Lung (tissue), 12 donors: ENCODE measurements around the gene CCT6B. TPM values are rescaled to one million over a fixed set of nuclear protein-coding genes. Genes with fewer than 3 reads are reported as not detected.
A peak's percentile ranks its signal among the peaks of the same experiment; 100 is the strongest.

Experiments used
- ATAC-seq: fragments of 200-7000 bp; cut with Tn5 transposase; one replicate; pipeline ENCODE4 v1.9.1; 2020; ENCODE audit warnings: moderate number of reproducible peaks; ENCODE audit not compliant: insufficient read depth, low FRiP score
- DNase-seq, 3 donors: peaks; one replicate each; pipeline ENCODE4 v3.0.0-alpha.2; 2013 to 2017
- H3K27ac ChIP-seq, 2 donors: one replicate each; pipeline ENCODE4 v1.5.1; 2013; ENCODE audit warnings: mild to moderate bottlenecking in 2 of 2, moderate library complexity in 2 of 2, control low read depth in 1 of 2, inconsistent platforms in 1 of 2, low read depth in 1 of 2, low read length in 1 of 2
- H3K27me3 ChIP-seq, 3 donors: one replicate each; pipeline ENCODE4 v1.5.1; 2013; ENCODE audit warnings: low read length in 2 of 3; ENCODE audit not compliant: control insufficient read depth in 3 of 3, insufficient read depth in 3 of 3
- H3K36me3 ChIP-seq, 4 donors: one replicate each; pipeline ENCODE4 v1.5.1; 2013; ENCODE audit warnings: low read length in 4 of 4, mild to moderate bottlenecking in 1 of 4, moderate library complexity in 1 of 4; ENCODE audit not compliant: control insufficient read depth in 4 of 4, insufficient read depth in 4 of 4
- H3K4me1 ChIP-seq, 5 donors: one replicate each; pipeline ENCODE4 v1.5.1; 2013; ENCODE audit warnings: low read length in 5 of 5, mild to moderate bottlenecking in 2 of 5, moderate library complexity in 1 of 5; ENCODE audit not compliant: control insufficient read depth in 5 of 5, insufficient read depth in 5 of 5
- H3K4me3 ChIP-seq: one replicate; pipeline ENCODE4 v1.5.1; 2013; ENCODE audit warnings: mild to moderate bottlenecking, control low read depth, moderate library complexity
- H3K9ac ChIP-seq, 2 donors: one replicate each; pipeline ENCODE4 v1.5.1; 2013; ENCODE audit warnings: low read length in 2 of 2, control low read depth in 1 of 2; ENCODE audit not compliant: insufficient read depth in 1 of 2
- H3K9me3 ChIP-seq, 4 donors: one replicate each; pipeline ENCODE4 v1.5.1; 2013; ENCODE audit warnings: low read length in 3 of 4, mild to moderate bottlenecking in 1 of 4, moderate library complexity in 1 of 4; ENCODE audit not compliant: control insufficient read depth in 4 of 4, insufficient read depth in 3 of 4
- WGBS, 2 donors: extraction: QIAGEN DNeasy Blood & Tissue Kit; methylation state at CpG; one replicate each; pipeline ENCODE4 v1.1.7; 2013; 5-methylcytosine and 5-hydroxymethylcytosine counted together
- polyA plus RNA-seq, 2 donors: library from polyadenylated mRNA; stranded (reverse); fragments of 200-250 nt; gene quantifications; one replicate each; pipeline ENCODE4 v1.2.1, GENCODE V29; 2013
- total RNA-seq, 2 donors: library from RNA; depleted of rRNA in 1 of 2; stranded (reverse); fragments of >200 nt in 1 of 2; gene quantifications; one replicate each; pipeline ENCODE4 v1.2.1, GENCODE V29; 2014 to 2021
- TF ChIP-seq, protein P1 (sequence below): IDR thresholded peaks from 2 replicates; pipeline ENCODE4 v1.5.1; 2012; ENCODE audit warnings: mild to moderate bottlenecking; ENCODE audit errors: control extremely low read depth, extremely low read depth
- donor health status: control.
- donor health status: control.
- donor health status: Bipolar disorder and iron deficiency.
- donor health status: healthy.
- donor health status: DM: yes; HTN: yes; CAD: no.

CCT6B gene
- total and polyA plus RNA-seq, 4 donors, result 0.95 to 3.6 (median 2.2) TPM

DNA sequence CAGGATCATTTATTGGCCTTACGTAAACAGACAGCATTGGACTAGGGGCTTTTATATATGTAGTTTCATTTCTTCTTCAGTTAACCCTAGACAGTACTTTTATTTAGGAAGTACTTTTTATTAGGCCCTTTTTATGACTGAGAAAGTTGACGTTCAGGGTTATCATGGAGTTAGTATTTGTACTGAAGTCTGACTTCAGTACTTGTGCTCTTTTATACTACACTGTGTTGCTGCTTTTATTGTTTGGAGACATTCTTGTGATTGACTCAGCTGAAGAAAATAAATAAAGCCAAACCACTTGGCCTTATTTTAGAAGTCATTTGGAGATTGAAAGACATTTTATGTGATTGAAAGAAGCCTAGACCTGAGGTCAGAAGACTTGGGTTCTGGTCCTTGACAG is 26.0 kb upstream of the CCT6B start:
- Histone ChIP-seq H3K9ac (no peak overlapping the region), H3K9me3 (no peaks in the 10 kb centered on the region), H3K36me3 (peaks cover 19 to 37% (median 24%) of the 10 kb centered on the region in 4 donors), H3K4me1 (peaks cover 0 to 7% (median 1%) of the 10 kb centered on the region in 5 donors), H3K27me3 (no peaks in the 10 kb centered on the region), H3K27ac (no peak overlapping the region), H3K4me3 (no peak overlapping the region)
- TF ChIP-seq, protein P1, sequence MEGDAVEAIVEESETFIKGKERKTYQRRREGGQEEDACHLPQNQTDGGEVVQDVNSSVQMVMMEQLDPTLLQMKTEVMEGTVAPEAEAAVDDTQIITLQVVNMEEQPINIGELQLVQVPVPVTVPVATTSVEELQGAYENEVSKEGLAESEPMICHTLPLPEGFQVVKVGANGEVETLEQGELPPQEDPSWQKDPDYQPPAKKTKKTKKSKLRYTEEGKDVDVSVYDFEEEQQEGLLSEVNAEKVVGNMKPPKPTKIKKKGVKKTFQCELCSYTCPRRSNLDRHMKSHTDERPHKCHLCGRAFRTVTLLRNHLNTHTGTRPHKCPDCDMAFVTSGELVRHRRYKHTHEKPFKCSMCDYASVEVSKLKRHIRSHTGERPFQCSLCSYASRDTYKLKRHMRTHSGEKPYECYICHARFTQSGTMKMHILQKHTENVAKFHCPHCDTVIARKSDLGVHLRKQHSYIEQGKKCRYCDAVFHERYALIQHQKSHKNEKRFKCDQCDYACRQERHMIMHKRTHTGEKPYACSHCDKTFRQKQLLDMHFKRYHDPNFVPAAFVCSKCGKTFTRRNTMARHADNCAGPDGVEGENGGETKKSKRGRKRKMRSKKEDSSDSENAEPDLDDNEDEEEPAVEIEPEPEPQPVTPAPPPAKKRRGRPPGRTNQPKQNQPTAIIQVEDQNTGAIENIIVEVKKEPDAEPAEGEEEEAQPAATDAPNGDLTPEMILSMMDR, result no peak
- no peak for DNase-seq
- ATAC-seq, result no peak
- 78 to 80% methylated on average over 2 of the region's 2 CpGs for WGBS, 2 donors

GRCh38 chr17:34981538-34982241 is 20.4 kb upstream of the CCT6B start:
- Histone ChIP-seq H3K4me3 (peak overlapping the region; percentile 90), H3K4me1 (peaks cover 1 to 15% (median 12%) of the 10 kb centered on the region in 5 donors), H3K9me3 (no peaks in the 10 kb centered on the region), H3K9ac (peak overlapping the region; percentile 88 to 94), H3K36me3 (peaks cover 3 to 7% (median 6%) of the 10 kb centered on the region in 4 donors), H3K27me3 (no peaks in the 10 kb centered on the region), H3K27ac (peak overlapping the region; percentile 96 to 97)
- ATAC-seq (no peak), DNase-seq (peak in 2 of 3 donors; percentile 40 to 41)
- TF ChIP-seq, protein P1, result no peak
- 14 to 16% methylated on average over 8 of the region's 8 CpGs for WGBS, 2 donors

GRCh38 chr17:34980681-34981537 is 19.6 kb upstream of the CCT6B start:
- Histone ChIP-seq H3K27me3 (no peaks in the 10 kb centered on the region), H3K9ac (peak overlapping the region; percentile 88 to 94), H3K4me1 (peaks cover 1 to 15% (median 12%) of the 10 kb centered on the region in 5 donors), H3K27ac (peak overlapping the region; percentile 96 to 97), H3K9me3 (no peaks in the 10 kb centered on the region), H3K4me3 (peak overlapping the region; percentile 90), H3K36me3 (peaks cover 0 to 7% (median 5%) of the 10 kb centered on the region in 4 donors)
- WGBS, 2 donors, result 0 to 1% methylated on average over 45 to 69 of the region's 69 CpGs
- ATAC-seq (peak; percentile 91), DNase-seq (peak; percentile 84 to 90 (median 86))
- TF ChIP-seq, protein P1, result peak; percentile 20
